Measurements from ENCODE around the gene MAML3. TPM values are rescaled to one million over a fixed set of nuclear protein-coding genes. Genes with fewer than 3 reads are reported as not detected.

Gene MAML3
- total and polyA plus RNA-seq, 2 experiments from 2014 or later = 1.7 to 6.5 TPM

GRCh38 chr4:140031706-140032105 lies 122.3 kb downstream of the MAML3 start:
- Histone ChIP-seq H3K36me3 (ENCODE audit: insufficient read depth) (no peaks in the 10 kb centered on the region), H3K79me2 (replicated peaks; ENCODE audit: insufficient read depth) (no peaks in the 10 kb centered on the region), H2AFZ (no peak overlapping the region), H3K9me2 (ENCODE audit: insufficient read depth) (peaks cover 6% of the 10 kb centered on the region; the same call in 1 of the 2 replicates), H3K27me3 (ENCODE audit: insufficient read depth) (no peaks in the 10 kb centered on the region), H4K20me1 (replicated peaks; ENCODE audit: insufficient read depth) (no peaks in the 10 kb centered on the region), H3K27ac (ENCODE audit: low read depth) (no peak overlapping the region), H3K4me2 (no peak overlapping the region), H3K4me1 (ENCODE audit: insufficient read depth) (peaks cover 4% of the 10 kb centered on the region; the same call in 1 of the 2 replicates), H3K4me3 (no peak overlapping the region), H3F3A (replicated peaks; ENCODE audit: low read depth) (no peaks in the 10 kb centered on the region)
- DNase-seq (ENCODE audit: low spot score) = no peak
- H3K27ac Mint-ChIP-seq = no peak overlapping the region
- no peaks in the 10 kb centered on the region for H3K27me3 Mint-ChIP-seq (ENCODE audit: insufficient read depth, low read depth, poor library complexity)
- ATAC-seq = no peak
- peaks cover 9% of the 10 kb centered on the region; the same call in 2 of the 3 replicates for H3K4me1 Mint-ChIP-seq
- TF ChIP-seq, protein P1, sequence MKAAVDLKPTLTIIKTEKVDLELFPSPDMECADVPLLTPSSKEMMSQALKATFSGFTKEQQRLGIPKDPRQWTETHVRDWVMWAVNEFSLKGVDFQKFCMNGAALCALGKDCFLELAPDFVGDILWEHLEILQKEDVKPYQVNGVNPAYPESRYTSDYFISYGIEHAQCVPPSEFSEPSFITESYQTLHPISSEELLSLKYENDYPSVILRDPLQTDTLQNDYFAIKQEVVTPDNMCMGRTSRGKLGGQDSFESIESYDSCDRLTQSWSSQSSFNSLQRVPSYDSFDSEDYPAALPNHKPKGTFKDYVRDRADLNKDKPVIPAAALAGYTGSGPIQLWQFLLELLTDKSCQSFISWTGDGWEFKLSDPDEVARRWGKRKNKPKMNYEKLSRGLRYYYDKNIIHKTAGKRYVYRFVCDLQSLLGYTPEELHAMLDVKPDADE (IDR thresholded peaks at IDR 0.05) = no peak
- TF ChIP-seq EZH2 (IDR thresholded peaks at IDR 0.05; ENCODE audit: low read depth, unreplicated experiment) = no peak
- TF ChIP-seq CREB1 (CRISPR knock-in tag; IDR thresholded peaks at IDR 0.05; ENCODE audit: low read depth) = no peak
- TF ChIP-seq EZH2phosphoT487 (IDR thresholded peaks at IDR 0.05; ENCODE audit: unreplicated experiment) = no peak
- no peak for TF ChIP-seq POLR2AphosphoS5 (IDR thresholded peaks at IDR 0.05; ENCODE audit: low read depth)
- TF ChIP-seq, protein P2, sequence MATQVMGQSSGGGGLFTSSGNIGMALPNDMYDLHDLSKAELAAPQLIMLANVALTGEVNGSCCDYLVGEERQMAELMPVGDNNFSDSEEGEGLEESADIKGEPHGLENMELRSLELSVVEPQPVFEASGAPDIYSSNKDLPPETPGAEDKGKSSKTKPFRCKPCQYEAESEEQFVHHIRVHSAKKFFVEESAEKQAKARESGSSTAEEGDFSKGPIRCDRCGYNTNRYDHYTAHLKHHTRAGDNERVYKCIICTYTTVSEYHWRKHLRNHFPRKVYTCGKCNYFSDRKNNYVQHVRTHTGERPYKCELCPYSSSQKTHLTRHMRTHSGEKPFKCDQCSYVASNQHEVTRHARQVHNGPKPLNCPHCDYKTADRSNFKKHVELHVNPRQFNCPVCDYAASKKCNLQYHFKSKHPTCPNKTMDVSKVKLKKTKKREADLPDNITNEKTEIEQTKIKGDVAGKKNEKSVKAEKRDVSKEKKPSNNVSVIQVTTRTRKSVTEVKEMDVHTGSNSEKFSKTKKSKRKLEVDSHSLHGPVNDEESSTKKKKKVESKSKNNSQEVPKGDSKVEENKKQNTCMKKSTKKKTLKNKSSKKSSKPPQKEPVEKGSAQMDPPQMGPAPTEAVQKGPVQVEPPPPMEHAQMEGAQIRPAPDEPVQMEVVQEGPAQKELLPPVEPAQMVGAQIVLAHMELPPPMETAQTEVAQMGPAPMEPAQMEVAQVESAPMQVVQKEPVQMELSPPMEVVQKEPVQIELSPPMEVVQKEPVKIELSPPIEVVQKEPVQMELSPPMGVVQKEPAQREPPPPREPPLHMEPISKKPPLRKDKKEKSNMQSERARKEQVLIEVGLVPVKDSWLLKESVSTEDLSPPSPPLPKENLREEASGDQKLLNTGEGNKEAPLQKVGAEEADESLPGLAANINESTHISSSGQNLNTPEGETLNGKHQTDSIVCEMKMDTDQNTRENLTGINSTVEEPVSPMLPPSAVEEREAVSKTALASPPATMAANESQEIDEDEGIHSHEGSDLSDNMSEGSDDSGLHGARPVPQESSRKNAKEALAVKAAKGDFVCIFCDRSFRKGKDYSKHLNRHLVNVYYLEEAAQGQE (IDR thresholded peaks at IDR 0.05; ENCODE audit: unreplicated experiment) = no peak
- H3K9me3 Mint-ChIP-seq = no peaks in the 10 kb centered on the region
- H3K36me3 Mint-ChIP-seq (ENCODE audit: low read depth) = no peaks in the 10 kb centered on the region
- H3K4me3 Mint-ChIP-seq = no peak overlapping the region

DNA sequence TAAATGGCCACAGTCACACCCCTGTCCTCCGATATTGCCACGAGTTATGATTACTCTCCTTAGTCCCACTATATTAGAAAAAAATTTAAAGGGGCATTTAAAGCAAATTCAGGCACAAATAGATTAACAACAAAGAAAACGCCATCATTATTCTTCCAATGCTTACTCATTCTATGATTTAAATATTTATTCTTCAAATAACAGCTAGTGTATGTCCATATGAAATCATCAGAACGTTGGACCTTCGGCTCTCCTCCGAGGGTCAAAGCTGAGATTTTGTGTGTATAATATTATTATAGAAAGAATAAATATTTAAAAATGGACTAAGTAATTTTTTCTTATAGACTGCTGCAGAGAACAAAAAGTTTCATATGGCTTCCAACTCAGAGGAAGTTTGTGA lies 122.9 kb downstream of the MAML3 start:
- Histone ChIP-seq H3F3A (replicated peaks; ENCODE audit: low read depth) (no peaks in the 10 kb centered on the region), H3K4me1 (ENCODE audit: insufficient read depth) (peaks cover 6% of the 10 kb centered on the region; the same call in 1 of the 2 replicates), H3K9me2 (ENCODE audit: insufficient read depth) (peaks cover 6% of the 10 kb centered on the region; the same call in 1 of the 2 replicates), H2AFZ (no peak overlapping the region), H3K36me3 (ENCODE audit: insufficient read depth) (no peaks in the 10 kb centered on the region), H3K4me3 (no peak overlapping the region), H3K27ac (ENCODE audit: low read depth) (no peak overlapping the region), H4K20me1 (replicated peaks; ENCODE audit: insufficient read depth) (no peaks in the 10 kb centered on the region), H3K27me3 (ENCODE audit: insufficient read depth) (no peaks in the 10 kb centered on the region), H3K4me2 (no peak overlapping the region), H3K79me2 (replicated peaks; ENCODE audit: insufficient read depth) (no peaks in the 10 kb centered on the region)
- no peak overlapping the region for H3K4me3 Mint-ChIP-seq
- H3K36me3 Mint-ChIP-seq (ENCODE audit: low read depth) = no peaks in the 10 kb centered on the region
- H3K27ac Mint-ChIP-seq = no peak overlapping the region
- peaks cover 9% of the 10 kb centered on the region; the same call in 2 of the 3 replicates for H3K4me1 Mint-ChIP-seq
- DNase-seq (ENCODE audit: low spot score) (no peak), ATAC-seq (no peak)
- H3K9me3 Mint-ChIP-seq = no peaks in the 10 kb centered on the region
- no peaks in the 10 kb centered on the region for H3K27me3 Mint-ChIP-seq (ENCODE audit: insufficient read depth, low read depth, poor library complexity)
- TF ChIP-seq EZH2phosphoT487 (IDR thresholded peaks at IDR 0.05; ENCODE audit: unreplicated experiment) (no peak), ZNF331 (CRISPR knock-in tag; IDR thresholded peaks at IDR 0.05; ENCODE audit: low read depth) (no peak), CREB1 (CRISPR knock-in tag; IDR thresholded peaks at IDR 0.05; ENCODE audit: low read depth) (no peak), JUNB (IDR thresholded peaks at IDR 0.05; ENCODE audit: unreplicated experiment) (no peak), EZH2 (IDR thresholded peaks at IDR 0.05; ENCODE audit: low read depth, unreplicated experiment) (no peak), POLR2AphosphoS5 (IDR thresholded peaks at IDR 0.05; ENCODE audit: low read depth) (no peak), CTCF (conservative IDR thresholded peaks at IDR 0.05; ENCODE audit: low read depth in 2 of 2) (no peak)
- TF ChIP-seq, protein P1 (IDR thresholded peaks at IDR 0.05) = no peak
- TF ChIP-seq, protein P2 (IDR thresholded peaks at IDR 0.05; ENCODE audit: unreplicated experiment) = no peak
